ENCODE data around the gene CAPNS2. TPM values are rescaled to one million over a fixed set of nuclear protein-coding genes. Genes with fewer than 3 reads are reported as not detected.

The CAPNS2 gene
- total and polyA plus RNA-seq, 2 of the 13 experiments (the other 11 are each of a cell fraction or from before 2014, with no cell fraction given) = 0.29 TPM; not detected in 1

DNA sequence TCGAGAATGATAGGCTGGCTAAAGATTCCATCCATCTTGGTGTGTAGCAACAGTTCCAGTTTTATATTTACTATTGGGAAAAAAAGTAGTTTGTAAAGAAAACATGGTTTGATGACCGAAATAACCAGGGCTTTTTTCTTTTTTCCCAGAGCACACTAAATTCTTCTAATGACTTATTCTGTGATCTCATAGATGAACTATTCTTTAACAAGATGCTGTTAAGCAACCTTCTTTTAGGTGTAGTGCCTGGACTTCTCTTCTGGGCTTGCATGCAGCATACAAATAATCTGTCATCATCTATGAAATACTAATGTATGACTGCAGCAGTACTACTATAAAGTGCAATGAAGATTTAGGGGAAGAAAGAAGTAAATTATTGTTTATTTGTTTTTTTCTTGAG is 11.0 kb upstream of the CAPNS2 start:
- Histone ChIP-seq H3K4me2 (ENCODE audit: low read depth, low read length) (no peak overlapping the region), H3K79me2 (ENCODE audit: insufficient read depth, low read length) (no peaks in the 10 kb centered on the region), H3K27ac (ENCODE audit: extremely low read length, insufficient read depth, low read length) (no peak overlapping the region), H3K4me3 (replicated peaks in 1 of 3; ENCODE audit: insufficient read depth in 1 of 3, low read depth in 2 of 3, low read length in 3 of 3) (no peak overlapping the region), H3K9me3 (ENCODE audit: low read length) (no peaks in the 10 kb centered on the region), H3K4me1 (ENCODE audit: insufficient read depth, low read length) (no peaks in the 10 kb centered on the region), H3K9ac (ENCODE audit: insufficient read depth, low read depth, low read length) (no peak overlapping the region), H3K36me3 (replicated peaks in 1 of 2; ENCODE audit: control insufficient read depth in 1 of 2, insufficient read depth in 2 of 2, low read length in 2 of 2) (no peaks in the 10 kb centered on the region), H3K27me3 (ENCODE audit: control insufficient read depth in 1 of 2, insufficient read depth in 2 of 2, low read length in 2 of 2) (no peaks in the 10 kb centered on the region), H4K20me1 (ENCODE audit: insufficient read depth, low read length) (no peaks in the 10 kb centered on the region), H2AFZ (ENCODE audit: low read length) (no peak overlapping the region)
- WGBS (ENCODE audit: low lambda C conversion rate) = 57% methylated on average over 2 of the region's 2 CpGs
- TF ChIP-seq ZBTB1 (CRISPR knock-in tag; IDR thresholded peaks at IDR 0.05; ENCODE audit: borderline replicate concordance) (no peak), RELA (CRISPR knock-in tag; IDR thresholded peaks at IDR 0.05) (no peak), MIER3 (CRISPR knock-in tag; IDR thresholded peaks at IDR 0.05; ENCODE audit: borderline replicate concordance) (no peak), ZKSCAN1 (IDR thresholded peaks at IDR 0.05; ENCODE audit: low read length) (no peak), FOSL1 (CRISPR knock-in tag; IDR thresholded peaks at IDR 0.05; ENCODE audit: borderline replicate concordance) (no peak), ZNF567 (CRISPR knock-in tag; IDR thresholded peaks at IDR 0.05; ENCODE audit: borderline replicate concordance) (no peak), BCL6 (CRISPR knock-in tag; IDR thresholded peaks at IDR 0.05) (no peak), JDP2 (CRISPR knock-in tag; IDR thresholded peaks at IDR 0.05; ENCODE audit: borderline replicate concordance) (no peak), NR1H2 (CRISPR knock-in tag; IDR thresholded peaks at IDR 0.05; ENCODE audit: borderline replicate concordance, low read depth) (no peak), ZMAT3 (CRISPR knock-in tag; conservative IDR thresholded peaks at IDR 0.05) (no peak), TBX2 (CRISPR knock-in tag; IDR thresholded peaks at IDR 0.05; ENCODE audit: borderline replicate concordance) (no peak), NFKB2 (CRISPR knock-in tag; IDR thresholded peaks at IDR 0.05; ENCODE audit: borderline replicate concordance) (no peak)
- TF ChIP-seq, protein P1, sequence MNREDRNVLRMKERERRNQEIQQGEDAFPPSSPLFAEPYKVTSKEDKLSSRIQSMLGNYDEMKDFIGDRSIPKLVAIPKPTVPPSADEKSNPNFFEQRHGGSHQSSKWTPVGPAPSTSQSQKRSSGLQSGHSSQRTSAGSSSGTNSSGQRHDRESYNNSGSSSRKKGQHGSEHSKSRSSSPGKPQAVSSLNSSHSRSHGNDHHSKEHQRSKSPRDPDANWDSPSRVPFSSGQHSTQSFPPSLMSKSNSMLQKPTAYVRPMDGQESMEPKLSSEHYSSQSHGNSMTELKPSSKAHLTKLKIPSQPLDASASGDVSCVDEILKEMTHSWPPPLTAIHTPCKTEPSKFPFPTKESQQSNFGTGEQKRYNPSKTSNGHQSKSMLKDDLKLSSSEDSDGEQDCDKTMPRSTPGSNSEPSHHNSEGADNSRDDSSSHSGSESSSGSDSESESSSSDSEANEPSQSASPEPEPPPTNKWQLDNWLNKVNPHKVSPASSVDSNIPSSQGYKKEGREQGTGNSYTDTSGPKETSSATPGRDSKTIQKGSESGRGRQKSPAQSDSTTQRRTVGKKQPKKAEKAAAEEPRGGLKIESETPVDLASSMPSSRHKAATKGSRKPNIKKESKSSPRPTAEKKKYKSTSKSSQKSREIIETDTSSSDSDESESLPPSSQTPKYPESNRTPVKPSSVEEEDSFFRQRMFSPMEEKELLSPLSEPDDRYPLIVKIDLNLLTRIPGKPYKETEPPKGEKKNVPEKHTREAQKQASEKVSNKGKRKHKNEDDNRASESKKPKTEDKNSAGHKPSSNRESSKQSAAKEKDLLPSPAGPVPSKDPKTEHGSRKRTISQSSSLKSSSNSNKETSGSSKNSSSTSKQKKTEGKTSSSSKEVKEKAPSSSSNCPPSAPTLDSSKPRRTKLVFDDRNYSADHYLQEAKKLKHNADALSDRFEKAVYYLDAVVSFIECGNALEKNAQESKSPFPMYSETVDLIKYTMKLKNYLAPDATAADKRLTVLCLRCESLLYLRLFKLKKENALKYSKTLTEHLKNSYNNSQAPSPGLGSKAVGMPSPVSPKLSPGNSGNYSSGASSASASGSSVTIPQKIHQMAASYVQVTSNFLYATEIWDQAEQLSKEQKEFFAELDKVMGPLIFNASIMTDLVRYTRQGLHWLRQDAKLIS (CRISPR knock-in tag; IDR thresholded peaks at IDR 0.05) = no peak
- TF ChIP-seq, protein P2, sequence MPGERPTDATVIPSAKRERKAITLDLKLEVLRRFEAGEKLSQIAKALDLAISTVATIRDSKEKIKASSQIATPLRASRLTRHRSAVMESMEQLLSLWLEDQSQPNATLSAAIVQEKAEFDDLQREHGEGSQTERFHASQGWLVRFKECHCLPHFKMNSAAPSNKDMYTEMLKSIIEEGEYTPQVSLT (CRISPR knock-in tag; IDR thresholded peaks at IDR 0.05; ENCODE audit: borderline replicate concordance, low read depth) = no peak
- TF ChIP-seq, protein P3, sequence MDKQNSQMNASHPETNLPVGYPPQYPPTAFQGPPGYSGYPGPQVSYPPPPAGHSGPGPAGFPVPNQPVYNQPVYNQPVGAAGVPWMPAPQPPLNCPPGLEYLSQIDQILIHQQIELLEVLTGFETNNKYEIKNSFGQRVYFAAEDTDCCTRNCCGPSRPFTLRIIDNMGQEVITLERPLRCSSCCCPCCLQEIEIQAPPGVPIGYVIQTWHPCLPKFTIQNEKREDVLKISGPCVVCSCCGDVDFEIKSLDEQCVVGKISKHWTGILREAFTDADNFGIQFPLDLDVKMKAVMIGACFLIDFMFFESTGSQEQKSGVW (CRISPR knock-in tag; IDR thresholded peaks at IDR 0.05; ENCODE audit: borderline replicate concordance) = no peak
- CTCF ChIA-PET (ENCODE audit: low intra/inter-chr PET ratio, low total read pairs) = no interaction called here
- FAIRE-seq = no peak
- POLR2A ChIA-PET = no interaction called here
- ATAC-seq = no peak
- in situ Hi-C loops (cut with HindIII; ENCODE audit: extremely low pct_ligation_motif_present, low pct_unique_long_range_greater_than_20kb) (no loop called here), intact Hi-C loops (cut with micrococcal nuclease; ENCODE audit: unreplicated experiment) (no loop called here)
- no TSS peak for BruUV-seq (replicated peaks)
- no peak for DNase-seq (ENCODE audit: low spot score)
